Measurements from ENCODE around the gene SDK1.
"Not testable (repeated sequence)": the region's sequence is repeated elsewhere in the genome, so short reads cannot be mapped to it uniquely, and the experiment has no call there.

The SDK1 gene

GRCh38 chr7:4257146-4258111 lies 956.4 kb downstream of the SDK1 start:
- Histone ChIP-seq H3K36me3 (no peaks in the 10 kb centered on the region), H3K4me3 (ENCODE audit: low read depth, low read length) (no peak overlapping the region), H3K27ac (no peak overlapping the region), H3K27me3 (ENCODE audit: insufficient read depth, low read depth, severe bottlenecking) (no peaks in the 10 kb centered on the region), H3K9me3 (ENCODE audit: severe bottlenecking) (no peaks in the 10 kb centered on the region)
- TF ChIP-seq, protein P1, sequence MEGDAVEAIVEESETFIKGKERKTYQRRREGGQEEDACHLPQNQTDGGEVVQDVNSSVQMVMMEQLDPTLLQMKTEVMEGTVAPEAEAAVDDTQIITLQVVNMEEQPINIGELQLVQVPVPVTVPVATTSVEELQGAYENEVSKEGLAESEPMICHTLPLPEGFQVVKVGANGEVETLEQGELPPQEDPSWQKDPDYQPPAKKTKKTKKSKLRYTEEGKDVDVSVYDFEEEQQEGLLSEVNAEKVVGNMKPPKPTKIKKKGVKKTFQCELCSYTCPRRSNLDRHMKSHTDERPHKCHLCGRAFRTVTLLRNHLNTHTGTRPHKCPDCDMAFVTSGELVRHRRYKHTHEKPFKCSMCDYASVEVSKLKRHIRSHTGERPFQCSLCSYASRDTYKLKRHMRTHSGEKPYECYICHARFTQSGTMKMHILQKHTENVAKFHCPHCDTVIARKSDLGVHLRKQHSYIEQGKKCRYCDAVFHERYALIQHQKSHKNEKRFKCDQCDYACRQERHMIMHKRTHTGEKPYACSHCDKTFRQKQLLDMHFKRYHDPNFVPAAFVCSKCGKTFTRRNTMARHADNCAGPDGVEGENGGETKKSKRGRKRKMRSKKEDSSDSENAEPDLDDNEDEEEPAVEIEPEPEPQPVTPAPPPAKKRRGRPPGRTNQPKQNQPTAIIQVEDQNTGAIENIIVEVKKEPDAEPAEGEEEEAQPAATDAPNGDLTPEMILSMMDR (IDR thresholded peaks at IDR 0.05; ENCODE audit: low read depth, low read length), result no peak
- DNase-seq, result no peak

DNA sequence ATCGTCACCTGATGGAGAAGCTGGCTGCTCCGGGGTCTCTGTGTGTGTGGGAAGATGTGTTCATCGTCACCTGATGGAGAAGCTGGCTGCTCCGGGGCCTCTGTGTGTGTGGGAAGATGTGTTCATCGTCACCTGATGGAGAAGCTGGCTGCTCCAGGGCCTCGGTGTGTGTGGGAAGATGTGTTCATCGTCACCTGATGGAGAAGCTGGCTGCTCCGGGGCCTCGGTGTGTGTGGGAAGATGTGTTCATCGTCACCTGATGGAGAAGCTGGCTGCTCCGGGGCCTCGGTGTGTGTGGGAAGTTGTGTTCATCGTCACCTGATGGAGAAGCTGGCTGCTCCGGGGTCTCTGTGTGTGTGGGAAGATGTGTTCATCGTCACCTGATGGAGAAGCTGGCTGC lies 959.1 kb downstream of the SDK1 start:
- DNase-seq; H3K36me3 ChIP-seq; H3K27ac ChIP-seq; H3K4me3 ChIP-seq (ENCODE audit: low read depth, low read length); H3K9me3 ChIP-seq (ENCODE audit: severe bottlenecking); H3K27me3 ChIP-seq (ENCODE audit: insufficient read depth, low read depth, severe bottlenecking): not testable (repeated sequence)

GRCh38 chr7:4260867-4261600 lies 960.0 kb downstream of the SDK1 start:
- H3K36me3 ChIP-seq, result no peaks in the 10 kb centered on the region

DNA sequence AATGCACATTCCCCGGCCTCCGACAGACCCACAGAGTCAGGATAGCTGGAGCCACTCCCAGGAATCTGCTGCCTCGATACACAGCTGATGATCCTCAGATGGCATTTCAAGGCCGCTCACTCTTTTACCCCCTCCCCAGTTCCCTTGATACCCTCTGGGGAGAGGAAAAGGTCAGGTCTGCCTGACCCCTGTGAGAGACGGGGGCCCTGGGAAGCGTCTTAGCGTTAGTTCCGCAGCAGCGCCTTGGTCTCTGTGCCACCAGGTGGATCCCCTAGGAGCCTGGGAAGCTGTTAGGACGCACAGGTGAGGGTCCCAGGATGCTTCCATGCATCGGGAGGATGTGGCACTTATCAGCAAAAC lies 960.5 kb downstream of the SDK1 start:
- TF ChIP-seq, protein P1 (IDR thresholded peaks at IDR 0.05; ENCODE audit: low read depth, low read length), result no peak
- H3K4me3 ChIP-seq (ENCODE audit: low read depth, low read length), result no peak overlapping the region
- no peak overlapping the region for H3K27ac ChIP-seq
- DNase-seq, result no peak
- H3K27me3 ChIP-seq (ENCODE audit: insufficient read depth, low read depth, severe bottlenecking), result no peaks in the 10 kb centered on the region
- no peaks in the 10 kb centered on the region for H3K9me3 ChIP-seq (ENCODE audit: severe bottlenecking)
- no peaks in the 10 kb centered on the region for H3K36me3 ChIP-seq

More at GRCh38 chr7:4260867-4261600, 960.0 kb downstream of the SDK1 start:
- Histone ChIP-seq H3K9me3 (ENCODE audit: severe bottlenecking) (no peaks in the 10 kb centered on the region), H3K4me3 (ENCODE audit: low read depth, low read length) (no peak overlapping the region), H3K27ac (no peak overlapping the region), H3K27me3 (ENCODE audit: insufficient read depth, low read depth, severe bottlenecking) (no peaks in the 10 kb centered on the region)
- TF ChIP-seq, protein P1 (IDR thresholded peaks at IDR 0.05; ENCODE audit: low read depth, low read length), result no peak
- no peak for DNase-seq

- H3K27me3 ChIP-seq (ENCODE audit: insufficient read depth, low read depth, severe bottlenecking); H3K9me3 ChIP-seq (ENCODE audit: severe bottlenecking); DNase-seq: not testable (repeated sequence)
These were observed 963.2 kb downstream of the SDK1 start for GRCh38 chr7:4264206-4264605.

DNA sequence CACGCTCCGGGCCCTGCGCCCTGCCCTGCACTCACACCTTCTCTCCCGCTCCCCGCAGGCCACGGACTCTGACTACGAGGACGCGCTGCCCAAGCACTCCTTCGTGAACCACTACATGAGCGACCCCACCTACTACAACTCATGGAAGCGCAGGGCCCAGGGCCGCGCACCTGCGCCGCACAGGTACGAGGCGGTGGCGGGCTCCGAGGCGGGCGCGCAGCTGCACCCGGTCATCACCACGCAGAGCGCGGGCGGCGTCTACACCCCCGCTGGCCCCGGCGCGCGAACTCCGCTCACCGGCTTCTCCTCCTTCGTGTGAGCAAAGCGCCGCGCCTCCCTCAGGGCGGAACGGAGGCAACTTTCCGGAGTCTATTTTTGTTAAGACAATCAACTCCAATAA lies 964.0 kb downstream of the SDK1 start:
- no peaks in the 10 kb centered on the region for H3K9me3 ChIP-seq (ENCODE audit: severe bottlenecking)
- no peaks in the 10 kb centered on the region for H3K27me3 ChIP-seq (ENCODE audit: insufficient read depth, low read depth, severe bottlenecking)
- no peak overlapping the region for H3K27ac ChIP-seq
- no peak for DNase-seq
- TF ChIP-seq, protein P1 (IDR thresholded peaks at IDR 0.05; ENCODE audit: low read depth, low read length), result no peak
- H3K4me3 ChIP-seq (ENCODE audit: low read depth, low read length), result no peak overlapping the region
- no peaks in the 10 kb centered on the region for H3K36me3 ChIP-seq

More at GRCh38 chr7:4264206-4264605, 963.2 kb downstream of the SDK1 start:
- H3K27ac ChIP-seq; H3K4me3 ChIP-seq (ENCODE audit: low read depth, low read length); H3K36me3 ChIP-seq: not testable (repeated sequence)
